ENCODE data around the gene NTN4. TPM values are rescaled to one million over a fixed set of nuclear protein-coding genes. Genes with fewer than 3 reads are reported as not detected.

NTN4 gene
- total RNA-seq, 4 donors from 2014 or later, result 4.0 to 10.0 (median 5.7) TPM

GRCh38 chr12:95723693-95724384 lies 66.7 kb downstream of the NTN4 start:
- in situ Hi-C loops (cut with MboI; ENCODE audit: low sequenced_read_pairs in 4 of 4) (no loop called here), intact Hi-C loops (cut with DNase I; ENCODE audit: low total_unique reads) (no loop called here)
- TF ChIP-seq, protein P1, sequence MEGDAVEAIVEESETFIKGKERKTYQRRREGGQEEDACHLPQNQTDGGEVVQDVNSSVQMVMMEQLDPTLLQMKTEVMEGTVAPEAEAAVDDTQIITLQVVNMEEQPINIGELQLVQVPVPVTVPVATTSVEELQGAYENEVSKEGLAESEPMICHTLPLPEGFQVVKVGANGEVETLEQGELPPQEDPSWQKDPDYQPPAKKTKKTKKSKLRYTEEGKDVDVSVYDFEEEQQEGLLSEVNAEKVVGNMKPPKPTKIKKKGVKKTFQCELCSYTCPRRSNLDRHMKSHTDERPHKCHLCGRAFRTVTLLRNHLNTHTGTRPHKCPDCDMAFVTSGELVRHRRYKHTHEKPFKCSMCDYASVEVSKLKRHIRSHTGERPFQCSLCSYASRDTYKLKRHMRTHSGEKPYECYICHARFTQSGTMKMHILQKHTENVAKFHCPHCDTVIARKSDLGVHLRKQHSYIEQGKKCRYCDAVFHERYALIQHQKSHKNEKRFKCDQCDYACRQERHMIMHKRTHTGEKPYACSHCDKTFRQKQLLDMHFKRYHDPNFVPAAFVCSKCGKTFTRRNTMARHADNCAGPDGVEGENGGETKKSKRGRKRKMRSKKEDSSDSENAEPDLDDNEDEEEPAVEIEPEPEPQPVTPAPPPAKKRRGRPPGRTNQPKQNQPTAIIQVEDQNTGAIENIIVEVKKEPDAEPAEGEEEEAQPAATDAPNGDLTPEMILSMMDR (IDR thresholded peaks at IDR 0.05 in 4 of 5, conservative IDR thresholded peaks at IDR 0.05 in 1 of 5), result no peak
- TF ChIP-seq POLR2A (IDR thresholded peaks at IDR 0.05), result no peak
- DNase-seq (no peak), ATAC-seq (no peak)
- Histone ChIP-seq H3K4me1 (no peaks in the 10 kb centered on the region), H3K9me3 (no peaks in the 10 kb centered on the region), H3K4me3 (no peak overlapping the region), H3K36me3 (no peaks in the 10 kb centered on the region), H3K27me3 (no peaks in the 10 kb centered on the region), H3K27ac (no peak overlapping the region)

DNA sequence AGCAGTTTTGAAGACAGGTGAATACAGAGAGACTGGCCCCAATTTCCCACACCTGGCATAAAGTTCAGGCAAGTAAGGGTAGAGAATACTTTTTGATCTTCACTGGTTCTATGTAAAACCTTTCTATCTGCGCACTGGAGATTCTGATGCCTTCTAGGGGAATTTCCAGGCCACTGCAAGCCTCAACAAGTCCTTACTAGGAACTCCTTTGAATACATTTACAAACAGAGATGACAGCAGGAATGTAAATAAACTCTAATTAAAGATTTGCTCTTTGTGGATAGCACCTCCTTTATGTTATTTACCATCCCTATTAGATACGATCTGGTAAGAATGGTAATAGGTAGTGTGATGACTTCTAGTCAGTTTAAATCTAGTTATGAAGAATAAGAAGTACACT lies 69.2 kb downstream of the NTN4 start:
- ATAC-seq (no peak), DNase-seq (no peak)
- Histone ChIP-seq H3K4me3 (no peak overlapping the region), H3K9me3 (no peaks in the 10 kb centered on the region), H3K4me1 (no peaks in the 10 kb centered on the region), H3K36me3 (no peaks in the 10 kb centered on the region), H3K27ac (no peak overlapping the region), H3K27me3 (no peaks in the 10 kb centered on the region)
- TF ChIP-seq, protein P1 (IDR thresholded peaks at IDR 0.05 in 4 of 5, conservative IDR thresholded peaks at IDR 0.05 in 1 of 5), result no peak
- no peak for TF ChIP-seq POLR2A (IDR thresholded peaks at IDR 0.05)
- intact Hi-C loops (cut with DNase I; ENCODE audit: low total_unique reads) (no loop called here), in situ Hi-C loops (cut with MboI; ENCODE audit: low sequenced_read_pairs in 4 of 4) (no loop called here)

DNA sequence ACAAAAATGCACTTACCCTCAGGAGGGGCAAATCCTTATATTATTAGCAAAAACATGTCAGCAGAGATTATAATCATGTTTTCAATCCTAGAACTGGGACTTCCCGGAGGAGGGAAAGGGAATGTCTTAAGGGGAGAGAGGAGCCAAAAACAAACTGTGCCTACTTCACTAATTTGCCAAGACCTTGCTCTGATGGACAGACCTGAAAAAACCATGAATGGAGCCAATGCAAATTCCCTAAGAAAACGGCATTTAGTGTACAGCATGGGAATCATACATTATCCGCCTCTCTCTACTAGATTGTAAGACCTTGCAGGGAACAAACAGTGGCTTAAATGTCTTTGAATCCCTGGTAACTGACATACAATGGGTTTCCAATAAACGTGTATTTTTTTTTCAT lies 70.4 kb downstream of the NTN4 start:
- Histone ChIP-seq H3K27me3 (no peaks in the 10 kb centered on the region), H3K4me3 (no peak overlapping the region), H3K9me3 (no peaks in the 10 kb centered on the region), H3K36me3 (no peaks in the 10 kb centered on the region), H3K4me1 (no peaks in the 10 kb centered on the region), H3K27ac (no peak overlapping the region)
- in situ Hi-C loops (cut with MboI; ENCODE audit: low sequenced_read_pairs in 4 of 4), result no loop called here
- intact Hi-C loops (cut with DNase I; ENCODE audit: low total_unique reads), result no loop called here
- DNase-seq (no peak), ATAC-seq (no peak)
- TF ChIP-seq POLR2A (IDR thresholded peaks at IDR 0.05), result no peak
- TF ChIP-seq, protein P1 (IDR thresholded peaks at IDR 0.05 in 4 of 5, conservative IDR thresholded peaks at IDR 0.05 in 1 of 5), result no peak

GRCh38 chr12:95718772-95719171 lies 71.8 kb downstream of the NTN4 start:
- TF ChIP-seq, protein P1 (IDR thresholded peaks at IDR 0.05 in 4 of 5, conservative IDR thresholded peaks at IDR 0.05 in 1 of 5), result no peak
- no peak for TF ChIP-seq POLR2A (IDR thresholded peaks at IDR 0.05)
- in situ Hi-C loops (cut with MboI; ENCODE audit: low sequenced_read_pairs in 4 of 4), result no loop called here
- Histone ChIP-seq H3K4me3 (no peak overlapping the region), H3K36me3 (no peaks in the 10 kb centered on the region), H3K9me3 (no peaks in the 10 kb centered on the region), H3K27ac (no peak overlapping the region), H3K27me3 (no peaks in the 10 kb centered on the region), H3K4me1 (no peaks in the 10 kb centered on the region)
- ATAC-seq, result no peak
- intact Hi-C loops (cut with DNase I; ENCODE audit: low total_unique reads), result no loop called here
- no peak for DNase-seq

- no peaks in the 10 kb centered on the region for H3K36me3 ChIP-seq
- in situ Hi-C loops (cut with MboI; ENCODE audit: low sequenced_read_pairs in 4 of 4), result no loop called here
- ATAC-seq, result no peak
- no peaks in the 10 kb centered on the region for H3K4me1 ChIP-seq
- DNase-seq, result no peak
- no peak overlapping the region for H3K27ac ChIP-seq
- H3K27me3 ChIP-seq, result no peaks in the 10 kb centered on the region
- TF ChIP-seq POLR2A (IDR thresholded peaks at IDR 0.05), result no peak
- H3K4me3 ChIP-seq, result no peak overlapping the region
- H3K9me3 ChIP-seq, result no peaks in the 10 kb centered on the region
- intact Hi-C loops (cut with DNase I; ENCODE audit: low total_unique reads), result no loop called here
Measured at GRCh38 chr12:95718006-95718431, 72.5 kb downstream of the NTN4 start.
